PC-9 (cell line): ENCODE data around the gene FAM177B.

Experiments used
- CTCF ChIP-seq: fragments of 200-600 bp; sonication (generic); conservative IDR thresholded peaks from 2 replicates; pipeline ENCODE4 v1.6.1; 2017; ENCODE audit warnings: mixed run types, antibody characterized with exemption, mild to moderate bottlenecking, moderate library complexity
- EZH2 ChIP-seq: fragments of 200-600 bp; sonication (generic); IDR thresholded peaks from 2 replicates; pipeline ENCODE4 v1.8.0; 2017; ENCODE audit warnings: antibody characterized with exemption, low read depth

- TF ChIP-seq CTCF (0 out of 2 replicates have a peak, but pooled peaks have one; percentile 22), EZH2 (no peak)
These were observed 57.9 kb downstream of the FAM177B start for GRCh38 chr1:222794656-222795474.
